CD1c-positive myeloid dendritic cell (primary cell): Measurements from ENCODE around the gene THOC1.
"Not testable (repeated sequence)": the region's sequence is repeated elsewhere in the genome, so short reads cannot be mapped to it uniquely, and the experiment has no call there.

ENCODE experiments used
- DNase-seq: peaks from one replicate; pipeline ENCODE4 v3.0.0-alpha.2; 2016; ENCODE audit errors: extremely low spot score

Gene THOC1, protein sequence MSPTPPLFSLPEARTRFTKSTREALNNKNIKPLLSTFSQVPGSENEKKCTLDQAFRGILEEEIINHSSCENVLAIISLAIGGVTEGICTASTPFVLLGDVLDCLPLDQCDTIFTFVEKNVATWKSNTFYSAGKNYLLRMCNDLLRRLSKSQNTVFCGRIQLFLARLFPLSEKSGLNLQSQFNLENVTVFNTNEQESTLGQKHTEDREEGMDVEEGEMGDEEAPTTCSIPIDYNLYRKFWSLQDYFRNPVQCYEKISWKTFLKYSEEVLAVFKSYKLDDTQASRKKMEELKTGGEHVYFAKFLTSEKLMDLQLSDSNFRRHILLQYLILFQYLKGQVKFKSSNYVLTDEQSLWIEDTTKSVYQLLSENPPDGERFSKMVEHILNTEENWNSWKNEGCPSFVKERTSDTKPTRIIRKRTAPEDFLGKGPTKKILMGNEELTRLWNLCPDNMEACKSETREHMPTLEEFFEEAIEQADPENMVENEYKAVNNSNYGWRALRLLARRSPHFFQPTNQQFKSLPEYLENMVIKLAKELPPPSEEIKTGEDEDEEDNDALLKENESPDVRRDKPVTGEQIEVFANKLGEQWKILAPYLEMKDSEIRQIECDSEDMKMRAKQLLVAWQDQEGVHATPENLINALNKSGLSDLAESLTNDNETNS

GRCh38 chr18:267688-268552, at the start of gene THOC1:
Gene THOC1, minus strand, starts transcription at chr18:268047. Its CDS starts 28 bp downstream, at chr18:268019.
- peak; percentile 98 for DNase-seq

- no peak for DNase-seq
These were observed 49.8 kb upstream of the THOC1 start for GRCh38 chr18:317618-318017.

- no peak for DNase-seq
These were observed 48.5 kb upstream of the THOC1 start for GRCh38 chr18:316393-316792.

GRCh38 chr18:313931-314330, 46.1 kb upstream of the THOC1 start:
- no peak for DNase-seq

GRCh38 chr18:312415-312814, 44.6 kb upstream of the THOC1 start:
- no peak for DNase-seq

GRCh38 chr18:310042-310441, 42.2 kb upstream of the THOC1 start:
- DNase-seq = no peak

- not testable (repeated sequence) for DNase-seq
These were observed 40.2 kb upstream of the THOC1 start for GRCh38 chr18:308086-308485.

DNA sequence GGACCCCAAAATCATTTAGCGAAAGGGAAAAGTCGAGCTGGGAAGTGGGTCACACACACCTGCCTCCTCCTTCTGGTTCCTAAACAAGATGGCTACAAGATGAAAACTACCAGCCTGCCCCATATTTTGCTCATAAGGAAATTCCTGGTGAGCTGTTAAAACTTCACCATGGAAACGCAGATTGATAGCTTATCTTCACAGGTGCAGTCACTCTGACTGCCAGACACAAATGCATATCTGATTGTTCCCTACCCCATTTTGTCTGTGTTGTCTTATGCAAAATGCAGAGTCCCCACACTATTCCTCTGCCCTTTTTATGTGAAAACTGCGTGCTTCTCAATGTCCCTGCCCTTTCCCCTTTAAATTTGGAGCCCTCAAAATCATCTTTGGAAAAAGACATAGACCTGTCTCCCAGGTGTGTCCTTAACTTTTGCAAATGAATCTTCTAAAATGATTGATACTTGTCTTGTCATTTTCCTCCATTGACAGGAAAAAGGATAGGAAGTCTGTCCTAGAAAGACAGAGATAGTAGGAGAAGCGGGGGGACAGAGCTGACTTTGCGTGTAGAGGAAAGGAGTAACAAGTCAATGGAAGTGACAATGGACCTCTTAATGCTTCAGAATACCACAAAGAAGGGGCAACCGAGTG, 38.9 kb upstream of the THOC1 start:
- no peak for DNase-seq

- DNase-seq = no peak
These were observed 37.2 kb upstream of the THOC1 start for GRCh38 chr18:305003-305501.

DNA sequence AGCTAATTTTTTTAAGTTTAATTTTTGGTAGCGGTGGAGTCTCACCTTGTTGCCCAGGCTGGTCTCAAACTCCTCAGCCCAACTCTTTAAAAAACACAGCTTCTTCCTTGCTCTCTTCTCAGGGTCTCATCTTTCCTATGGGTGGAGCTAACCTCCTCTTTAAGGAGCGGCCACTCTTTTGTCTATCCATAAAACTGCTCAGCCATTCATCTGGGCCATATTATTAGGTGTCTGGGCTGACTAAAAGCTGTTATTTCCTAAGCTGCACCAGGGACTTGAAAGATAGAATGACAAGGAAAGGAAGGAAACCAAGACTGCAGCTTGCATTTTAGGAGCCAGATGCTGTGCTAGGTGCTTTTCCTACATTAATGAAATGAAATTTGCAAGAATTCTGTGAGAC, 35.8 kb upstream of the THOC1 start:
- DNase-seq = no peak

DNA sequence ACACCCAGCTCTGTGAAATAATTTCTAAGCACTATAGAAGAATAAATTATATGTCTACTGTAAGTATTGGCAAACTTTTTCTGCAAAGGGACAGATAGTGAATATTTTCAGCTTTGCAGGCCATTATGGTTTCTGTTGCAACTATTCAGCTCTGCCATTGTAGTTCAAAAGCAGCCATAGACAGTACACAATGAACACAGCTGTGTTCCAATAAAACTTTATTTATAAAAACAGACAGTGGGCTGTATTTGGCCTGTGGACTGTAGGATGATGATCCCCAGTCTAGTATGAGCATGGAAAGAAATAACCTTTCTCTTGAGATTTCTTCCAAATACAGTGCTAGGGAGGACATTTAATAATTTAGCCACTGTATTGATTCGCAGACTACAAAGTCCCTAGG, 35.2 kb upstream of the THOC1 start:
- DNase-seq = no peak

- no peak for DNase-seq
These were observed 34.2 kb upstream of the THOC1 start for GRCh38 chr18:302097-302496.

- no peak for DNase-seq
These were observed 30.1 kb upstream of the THOC1 start for GRCh38 chr18:297936-298335.

DNA sequence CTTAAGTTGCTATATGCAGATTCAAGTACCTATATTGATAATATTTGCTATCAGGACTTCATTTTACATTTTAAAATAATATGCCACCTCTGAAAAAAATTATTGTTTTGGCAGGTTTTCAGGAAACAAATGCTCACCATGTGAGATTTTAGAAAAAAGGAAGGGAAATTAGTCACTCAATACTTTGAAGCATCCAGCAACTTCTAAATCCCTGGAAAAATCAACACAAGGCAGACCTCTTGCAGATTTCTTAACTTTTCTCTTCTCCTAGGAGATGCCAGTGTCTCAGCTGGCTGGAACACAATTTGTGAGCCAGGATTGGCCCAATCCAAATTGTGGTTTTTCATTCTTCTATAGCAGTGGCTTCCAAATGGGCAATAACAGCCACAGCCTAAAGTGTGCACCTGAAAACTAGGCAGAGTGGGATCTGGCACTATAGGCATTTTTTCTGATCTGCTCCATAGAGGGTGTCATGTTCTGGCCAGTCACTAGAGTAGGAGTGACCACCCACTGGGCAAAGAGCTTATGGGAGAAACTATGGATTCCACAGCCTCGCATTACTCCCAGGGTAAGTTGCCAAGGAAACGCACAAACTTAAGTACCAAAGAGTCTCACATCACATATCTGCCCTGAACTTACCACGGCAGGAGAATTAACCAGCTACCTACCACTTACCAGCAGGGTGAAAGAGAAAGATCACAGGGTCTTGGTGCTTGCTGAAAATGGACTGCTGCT, 28.1 kb upstream of the THOC1 start:
- DNase-seq = no peak

- DNase-seq = no peak
These were observed 26.7 kb upstream of the THOC1 start for GRCh38 chr18:294566-294965.

DNA sequence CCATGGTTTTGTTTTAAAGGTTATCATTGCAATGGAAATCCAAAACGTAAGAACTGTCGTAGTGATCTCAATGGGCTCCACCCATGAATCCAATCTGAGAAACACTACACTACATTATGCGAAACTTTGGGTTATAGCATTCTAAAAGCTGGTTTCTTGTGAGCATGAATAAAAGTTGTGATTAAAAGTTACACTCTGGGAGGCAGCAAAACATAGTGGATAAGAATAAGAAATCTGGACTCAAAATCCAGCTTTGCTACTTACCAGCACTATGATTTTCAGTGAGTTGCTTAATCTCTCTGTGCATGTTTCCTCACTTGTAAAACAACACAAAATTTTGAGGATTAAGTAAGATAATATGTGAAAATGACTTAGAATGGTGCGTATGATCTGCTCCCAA, 25.7 kb upstream of the THOC1 start:
- no peak for DNase-seq

GRCh38 chr18:292271-292670, 24.4 kb upstream of the THOC1 start:
- DNase-seq = no peak

GRCh38 chr18:289970-290369, 22.1 kb upstream of the THOC1 start:
- not testable (repeated sequence) for DNase-seq

GRCh38 chr18:289026-289425, 21.2 kb upstream of the THOC1 start:
- DNase-seq = peak; percentile 72

DNA sequence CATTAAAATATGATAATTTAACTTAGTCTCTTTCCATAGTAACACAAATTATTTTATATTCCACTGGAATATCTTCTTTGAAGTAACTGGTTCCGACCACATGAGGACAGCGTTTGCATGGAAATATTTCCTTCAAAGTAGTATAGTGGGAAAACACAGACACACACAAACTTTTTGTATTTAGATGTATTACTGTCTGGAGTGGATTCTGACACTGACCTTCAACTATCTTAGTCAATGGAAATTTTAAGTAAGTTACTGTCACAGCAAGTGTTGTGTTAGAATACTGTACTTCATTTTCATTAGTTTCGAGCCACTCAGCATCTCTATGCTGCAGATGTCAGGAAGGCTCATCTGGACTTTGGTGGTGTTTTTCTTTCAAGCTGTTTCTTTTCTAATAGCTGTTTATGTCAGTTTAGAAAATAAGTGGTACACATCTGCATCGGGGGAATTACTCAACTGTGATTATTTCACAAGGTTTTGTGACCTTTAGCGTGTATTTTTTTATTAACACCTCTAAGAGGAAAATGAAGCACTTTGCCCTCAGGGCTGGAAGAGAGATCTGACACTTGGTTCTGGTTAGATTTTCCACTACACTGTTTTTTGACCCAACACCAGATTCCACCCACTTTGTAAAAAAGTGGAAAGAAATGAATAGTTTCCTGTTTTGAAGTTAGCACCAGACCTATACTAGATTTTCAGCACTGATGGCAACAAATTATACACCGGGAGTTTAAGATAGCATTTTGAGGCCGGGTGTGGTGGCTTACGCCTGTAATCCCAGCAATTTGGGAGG, 18.9 kb upstream of the THOC1 start:
- DNase-seq = peak; percentile 41
